ENCODE data around the gene ZNF101.

- TF ChIP-seq CTCF (IDR thresholded peaks at IDR 0.05; ENCODE audit: low read depth, low read length) (no peak), EZH2phosphoT487 (IDR thresholded peaks at IDR 0.05; ENCODE audit: low read depth) (no peak)
Observed at GRCh38 chr19:19627621-19628500, 40.8 kb upstream of the ZNF101 start, which contains the start of gene LPAR2.

All from OCI-LY3 (cell line).